ENCODE measurements around the gene RABGAP1L.
"Not testable (repeated sequence)": the region's sequence is repeated elsewhere in the genome, so short reads cannot be mapped to it uniquely, and the experiment has no call there.

Gene RABGAP1L

DNA sequence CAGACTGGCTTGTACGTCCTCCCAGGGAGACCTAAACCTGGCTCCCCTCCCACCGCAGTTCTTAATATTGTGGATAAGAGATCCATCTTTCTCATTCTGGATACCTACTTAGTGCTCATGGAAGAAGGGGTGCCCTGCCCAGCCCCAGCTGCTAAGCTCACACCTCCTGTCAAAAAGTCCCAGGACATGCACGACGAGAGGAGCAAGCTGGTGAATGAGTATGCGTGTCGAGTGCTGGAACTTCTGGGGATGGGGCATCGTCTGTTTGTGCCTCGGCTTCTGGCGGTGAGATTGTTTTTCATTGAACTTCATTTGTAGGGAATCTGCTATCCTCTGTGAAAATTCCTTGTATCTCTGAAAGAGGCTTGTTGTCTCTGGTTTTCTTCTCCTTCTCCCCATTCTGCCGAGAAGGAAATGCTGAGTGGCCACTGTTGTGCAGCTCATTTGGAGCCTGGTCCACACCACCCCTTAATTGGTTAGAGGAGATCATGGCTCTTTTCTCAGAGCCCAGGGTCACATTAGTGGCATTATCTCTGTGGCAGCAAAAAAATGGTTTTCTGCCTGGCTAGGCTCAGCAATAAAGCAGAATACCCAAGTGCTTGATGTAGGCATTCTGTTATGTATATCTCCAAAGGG is 641.0 kb downstream of the RABGAP1L start:
- no peak for DNase-seq (ENCODE audit: low read depth in 2 of 2)

DNA sequence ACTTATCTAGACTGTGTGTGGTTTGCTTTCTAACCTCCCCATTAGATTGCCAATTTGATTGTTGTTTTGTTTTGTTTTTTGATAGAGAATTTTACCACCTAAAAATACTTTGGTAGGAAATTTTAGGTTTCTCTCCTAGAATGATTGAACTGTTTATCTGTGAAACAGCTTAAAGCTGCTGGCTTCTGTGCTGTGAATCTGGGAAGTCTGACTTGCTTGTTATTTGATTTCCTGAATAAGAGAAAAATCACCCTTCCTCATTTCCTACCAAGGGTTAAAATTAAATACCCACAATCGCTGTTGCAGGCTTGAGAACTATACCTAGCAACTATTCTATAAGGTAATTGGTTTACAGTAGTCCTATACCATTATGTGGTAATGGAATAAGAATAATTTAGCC is 641.6 kb downstream of the RABGAP1L start:
- DNase-seq (ENCODE audit: low read depth in 2 of 2), result no peak

DNA sequence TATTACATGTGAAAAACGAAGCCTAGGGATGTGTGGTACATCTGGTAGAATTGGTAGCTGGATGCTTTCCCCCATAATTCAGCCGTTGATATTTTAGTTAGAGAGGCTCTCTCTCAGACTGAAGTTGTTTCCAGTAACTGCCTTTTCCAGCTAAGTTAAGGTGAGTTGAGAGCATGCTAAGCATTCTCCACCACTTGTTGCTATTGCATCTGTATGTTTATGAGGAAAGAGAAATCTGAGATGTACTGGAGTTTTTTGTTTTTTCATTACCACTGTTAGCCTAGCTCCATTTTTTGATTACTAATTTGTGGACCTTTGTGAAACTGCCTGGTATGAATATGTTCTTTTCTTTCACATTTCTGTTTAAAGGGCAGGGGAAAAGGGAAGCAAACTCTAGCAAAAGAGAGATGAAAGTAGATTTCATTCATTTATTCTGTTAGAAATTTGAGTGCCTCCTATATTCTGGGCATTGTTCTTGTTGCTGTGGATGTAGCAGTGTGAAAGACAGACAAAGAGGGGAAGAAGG is 650.5 kb downstream of the RABGAP1L start:
- DNase-seq (ENCODE audit: low read depth in 2 of 2), result no peak

GRCh38 chr1:174812016-174812415 is 652.7 kb downstream of the RABGAP1L start:
- no peak for DNase-seq (ENCODE audit: low read depth in 2 of 2)

DNA sequence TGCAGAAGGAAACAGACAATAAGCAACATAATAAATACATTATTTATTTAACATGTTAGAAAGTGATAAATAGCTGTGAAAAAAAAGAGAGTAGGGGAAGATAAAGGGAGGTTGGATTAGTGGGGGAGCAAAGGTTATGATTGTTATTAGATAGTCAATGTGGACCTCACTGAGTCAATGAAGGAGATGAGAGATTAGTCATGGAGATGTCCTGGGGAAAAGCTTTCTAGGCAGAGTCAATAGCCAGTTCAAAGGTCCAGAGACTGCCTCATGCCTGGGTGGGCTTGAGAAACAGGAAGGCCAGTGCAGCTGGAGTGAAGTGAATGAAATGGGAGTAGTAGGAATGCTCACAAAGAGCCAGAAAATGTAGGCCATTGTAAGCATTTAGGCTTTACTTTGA is 653.3 kb downstream of the RABGAP1L start:
- DNase-seq (ENCODE audit: low read depth in 2 of 2), result no peak

DNA sequence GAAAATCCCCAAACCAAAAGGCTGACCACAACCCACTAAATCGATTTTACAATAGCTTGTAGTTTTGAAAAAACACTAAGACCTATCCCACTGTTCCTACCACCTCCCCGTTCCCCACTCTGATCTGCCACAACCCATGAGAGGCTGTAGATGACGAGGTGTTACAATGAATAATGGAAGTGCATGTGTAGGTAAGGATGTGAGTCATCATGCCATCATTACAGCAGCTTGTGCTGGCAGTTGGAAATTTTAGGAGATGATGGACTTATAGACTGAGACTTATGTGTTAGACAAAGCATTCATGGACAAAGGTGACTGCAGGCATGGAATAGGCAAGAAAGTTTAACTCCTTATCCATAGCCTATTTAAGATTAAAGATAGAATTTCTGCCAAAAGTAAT is 655.7 kb downstream of the RABGAP1L start:
- no peak for DNase-seq (ENCODE audit: low read depth in 2 of 2)

GRCh38 chr1:174815474-174815908 is 656.2 kb downstream of the RABGAP1L start:
- no peak for DNase-seq (ENCODE audit: low read depth in 2 of 2)

- DNase-seq (ENCODE audit: low read depth in 2 of 2), result not testable (repeated sequence)
Observed at GRCh38 chr1:174816621-174817020, 657.3 kb downstream of the RABGAP1L start.

GRCh38 chr1:174818014-174818616 is 658.8 kb downstream of the RABGAP1L start:
- no peak for DNase-seq (ENCODE audit: low read depth in 2 of 2)

GRCh38 chr1:174818951-174819350 is 659.6 kb downstream of the RABGAP1L start:
- no peak for DNase-seq (ENCODE audit: low read depth in 2 of 2)

- no peak for DNase-seq (ENCODE audit: low read depth in 2 of 2)
Observed at GRCh38 chr1:174819596-174819995, 660.3 kb downstream of the RABGAP1L start.

GRCh38 chr1:174825127-174825526 is 665.8 kb downstream of the RABGAP1L start:
- no peak for DNase-seq (ENCODE audit: low read depth in 2 of 2)

DNA sequence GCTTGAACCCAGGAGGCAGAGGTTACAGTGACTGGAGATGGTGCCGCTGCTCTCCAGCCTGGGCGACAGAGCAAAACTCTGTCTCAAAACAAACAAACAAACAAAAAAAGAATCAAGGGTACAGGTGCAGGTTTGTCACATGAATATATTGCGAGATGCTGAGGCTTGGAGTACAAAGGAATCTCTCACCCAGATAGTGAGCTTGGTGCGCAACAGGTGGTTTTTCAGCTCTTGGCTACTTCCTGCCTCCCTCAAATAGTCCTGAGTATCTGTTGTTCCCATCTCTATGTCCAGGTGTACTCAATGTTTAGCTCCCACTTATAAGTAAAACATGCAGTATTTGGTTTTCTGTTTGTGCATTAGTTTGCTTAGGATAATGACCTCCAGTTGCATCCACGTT is 666.5 kb downstream of the RABGAP1L start:
- DNase-seq (ENCODE audit: low read depth in 2 of 2), result no peak

DNA sequence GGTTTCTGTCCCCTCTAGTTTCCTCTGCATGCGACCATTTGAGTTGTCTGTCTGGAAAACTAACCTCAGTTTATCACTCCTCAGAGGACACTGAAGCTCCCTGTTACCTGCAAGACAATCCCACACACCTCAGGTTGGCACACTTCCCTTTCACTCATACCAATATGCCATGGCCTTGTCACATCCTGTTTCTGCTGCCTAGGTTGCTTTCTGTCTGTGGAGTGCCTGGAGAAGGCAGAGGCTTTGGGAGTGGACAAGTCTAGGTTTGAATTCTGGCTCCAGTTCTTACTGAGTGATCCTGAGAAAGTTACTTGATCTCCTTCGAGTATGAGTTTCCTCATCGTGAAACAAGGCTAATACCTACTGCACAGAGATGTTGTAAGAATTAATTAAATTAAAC is 668.9 kb downstream of the RABGAP1L start:
- DNase-seq (ENCODE audit: low read depth in 2 of 2), result no peak

DNA sequence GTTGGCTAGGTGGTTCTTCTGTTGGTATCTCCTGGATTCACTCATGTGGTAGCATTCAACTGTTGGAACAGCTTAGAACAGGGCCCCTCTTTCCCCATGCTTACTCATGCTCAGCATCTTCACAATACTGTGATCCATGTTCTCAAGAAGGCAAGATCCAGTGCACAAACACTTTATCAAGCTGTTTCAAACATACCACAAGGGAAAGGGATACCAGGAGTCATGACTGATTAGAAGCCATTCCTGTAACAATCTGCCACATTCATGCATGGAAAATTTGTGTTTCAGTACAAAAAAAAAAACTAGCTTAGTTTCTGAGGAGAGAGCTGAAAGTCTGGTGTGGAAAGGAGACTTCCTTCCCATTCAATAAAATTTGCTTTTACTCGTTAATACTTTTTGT is 670.7 kb downstream of the RABGAP1L start:
- no peak for DNase-seq (ENCODE audit: low read depth in 2 of 2)

DNA sequence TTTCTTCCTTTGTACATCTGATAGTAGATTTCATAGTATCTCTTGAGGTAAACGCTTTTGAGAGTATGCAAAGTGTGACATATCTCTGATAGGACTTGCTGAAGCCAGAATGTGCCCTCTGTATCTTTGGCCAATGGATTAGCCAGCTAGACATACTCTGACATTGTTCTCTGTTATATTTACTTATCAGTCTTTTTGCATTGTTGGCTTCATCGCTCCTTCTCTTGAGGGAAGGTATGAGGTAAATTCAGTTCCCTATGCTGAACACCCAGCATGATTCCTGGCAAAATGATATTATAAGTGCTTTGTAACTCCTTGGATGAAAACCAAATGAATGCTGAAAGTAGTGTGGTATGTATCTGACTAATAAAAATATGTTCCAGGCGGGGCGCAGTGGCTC is 677.2 kb downstream of the RABGAP1L start:
- DNase-seq (ENCODE audit: low read depth in 2 of 2), result no peak

- DNase-seq (ENCODE audit: low read depth in 2 of 2), result no peak
Observed at GRCh38 chr1:174837386-174837785, 678.1 kb downstream of the RABGAP1L start.

DNA sequence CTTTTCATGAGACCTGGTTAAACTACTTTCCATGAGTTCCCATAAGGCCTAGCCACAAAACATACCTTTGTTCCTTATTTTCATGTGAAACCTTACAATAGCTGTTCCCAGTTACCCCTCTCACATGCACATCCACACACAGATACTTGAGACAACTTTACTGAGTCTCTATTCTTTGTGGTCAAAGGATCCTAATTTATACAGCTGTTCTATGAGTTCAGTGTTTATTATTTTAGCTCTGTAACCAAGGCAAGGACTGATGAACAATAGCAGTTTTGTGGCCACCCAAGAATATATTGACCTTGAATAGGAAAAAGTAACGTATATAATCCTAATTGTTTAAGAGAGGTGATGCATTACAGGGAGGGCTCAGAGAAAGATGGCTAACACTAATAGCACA is 679.9 kb downstream of the RABGAP1L start:
- no peak for DNase-seq (ENCODE audit: low read depth in 2 of 2)

DNA sequence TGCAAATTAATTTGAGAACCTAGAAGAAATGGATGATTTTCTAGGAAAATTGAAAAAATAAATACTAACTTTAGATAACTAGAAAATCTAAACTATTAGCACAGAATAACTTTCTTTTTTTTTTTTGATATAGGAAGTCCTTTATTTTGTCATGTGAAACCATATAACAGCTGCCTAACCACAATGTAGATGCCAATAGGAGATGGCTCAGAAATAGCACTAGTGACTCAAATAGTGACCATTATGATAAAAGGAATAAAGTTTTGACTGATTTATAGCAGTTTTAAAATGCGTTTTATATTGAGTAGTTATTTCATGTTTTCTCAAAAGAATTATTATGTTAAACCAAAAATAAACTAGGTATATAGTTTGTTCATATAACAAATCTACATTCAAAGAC is 682.4 kb downstream of the RABGAP1L start:
- no peak for DNase-seq (ENCODE audit: low read depth in 2 of 2)

GRCh38 chr1:174848593-174849560 is 689.6 kb downstream of the RABGAP1L start:
- not testable (repeated sequence) for DNase-seq (ENCODE audit: low read depth in 2 of 2)

DNA sequence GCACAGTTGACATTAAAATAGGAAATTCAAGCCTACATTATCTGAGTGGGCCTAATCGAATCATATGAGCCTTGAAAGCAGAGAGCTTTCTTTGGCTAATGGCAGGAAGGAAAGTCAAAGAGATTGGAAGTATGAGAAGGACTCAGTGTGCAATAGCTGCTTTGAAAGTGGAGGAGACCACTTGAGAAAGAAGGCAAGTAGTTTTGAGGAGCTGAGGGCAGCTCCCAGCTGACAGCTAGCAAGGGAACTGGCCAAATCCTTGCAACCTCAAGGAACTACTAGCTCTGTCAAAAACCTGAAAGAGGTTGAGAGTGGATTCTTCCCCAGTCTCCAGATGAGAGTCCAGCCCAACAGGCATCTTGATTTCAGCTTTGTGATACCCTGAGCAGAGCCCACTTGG is 691.4 kb downstream of the RABGAP1L start:
- DNase-seq (ENCODE audit: low read depth in 2 of 2), result no peak

DNA sequence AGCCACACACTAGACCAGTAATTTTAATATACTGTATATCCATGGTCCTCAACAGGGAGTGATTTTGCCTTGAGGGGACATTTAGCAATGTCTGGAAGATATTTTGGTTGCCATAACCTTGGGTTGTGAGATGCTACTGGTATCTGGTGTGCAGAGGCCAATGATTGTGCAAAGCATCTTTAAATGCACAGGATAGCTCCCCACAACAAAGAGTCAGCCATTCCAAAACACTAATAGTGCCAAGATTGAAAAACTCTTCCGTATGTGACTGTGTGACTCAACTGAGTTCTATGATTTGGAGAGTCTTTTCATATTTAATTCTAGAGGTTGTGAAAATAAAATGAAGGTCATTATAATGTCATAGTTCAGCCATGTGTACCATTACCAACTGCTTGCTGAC is 699.0 kb downstream of the RABGAP1L start:
- DNase-seq (ENCODE audit: low read depth in 2 of 2), result no peak
